CD8-positive, alpha-beta memory T cell (primary cell): ENCODE measurements around the gene PTPRJ. TPM values are rescaled to one million over a fixed set of nuclear protein-coding genes. Genes with fewer than 3 reads are reported as not detected.

Experiments
- CTCF ChIA-PET: fragments of 350-600 bp; sonication (Branson Sonifier 250); formaldehyde crosslinking; loops from one replicate; lab custom pipeline; 2021; ENCODE audit warnings: antibody characterized with exemption; lab: Charles Lee
- POLR2A ChIA-PET: fragments of 350-600 bp; sonication (Branson Sonifier 250); formaldehyde crosslinking; loops from one replicate; lab custom pipeline; 2021; ENCODE audit warnings: antibody characterized with exemption; lab: Charles Lee
- DNase-seq, 5 donors: peaks; one replicate each; pipeline versions ENCODE4 v3.0.0 to v3.0.0-alpha.2; 2020 to 2022; ENCODE audit warnings: mixed read lengths in 1 of 5
- H3K27ac ChIP-seq: one replicate; pipeline ENCODE4 v1.7.0; 2013; ENCODE audit warnings: low read depth, mild to moderate bottlenecking, low read length, moderate library complexity
- H3K27me3 ChIP-seq: 2 replicates; pipeline ENCODE4 v1.7.0; 2013; ENCODE audit warnings: low read length, mild to moderate bottlenecking; ENCODE audit not compliant: insufficient read depth, poor library complexity, severe bottlenecking
- H3K36me3 ChIP-seq: 2 replicates; pipeline ENCODE4 v1.7.0; 2013; ENCODE audit warnings: mild to moderate bottlenecking, low read length, moderate library complexity; ENCODE audit not compliant: insufficient read depth
- H3K4me1 ChIP-seq: 2 replicates; pipeline ENCODE4 v1.7.0; 2013; ENCODE audit warnings: mild to moderate bottlenecking, low read length, moderate library complexity; ENCODE audit not compliant: insufficient read depth
- H3K4me3 ChIP-seq: 2 replicates; pipeline ENCODE4 v1.7.0; 2013; ENCODE audit warnings: mild to moderate bottlenecking, low read length
- H3K9me3 ChIP-seq: 2 replicates; pipeline ENCODE4 v1.7.0; 2013; ENCODE audit warnings: mild to moderate bottlenecking, low read length
- H3K27ac Mint-ChIP-seq, 8 donors: one replicate each; pipeline ENCODE4 v1.8.0; 2020 to 2021; ENCODE audit warnings: mixed read lengths in 8 of 8, mild to moderate bottlenecking in 6 of 8, inconsistent platforms in 3 of 8, moderate library complexity in 3 of 8
- H3K27me3 Mint-ChIP-seq, 2 donors: one replicate each; pipeline ENCODE4 v1.8.0; 2020 to 2021; ENCODE audit warnings: mixed read lengths in 2 of 2, mild to moderate bottlenecking in 1 of 2, moderate library complexity in 1 of 2
- H3K36me3 Mint-ChIP-seq, 3 donors: one replicate each; pipeline ENCODE4 v1.8.0; 2020 to 2021; ENCODE audit warnings: mixed read lengths in 3 of 3, inconsistent platforms in 1 of 3, mild to moderate bottlenecking in 1 of 3
- H3K4me1 Mint-ChIP-seq, 3 donors: one replicate each; pipeline ENCODE4 v1.8.0; 2020 to 2021; ENCODE audit warnings: mixed read lengths in 3 of 3, inconsistent platforms in 1 of 3, mild to moderate bottlenecking in 1 of 3
- H3K4me3 Mint-ChIP-seq, 7 donors: one replicate each; pipeline ENCODE4 v1.8.0; 2020 to 2021; ENCODE audit warnings: mixed read lengths in 7 of 7, mild to moderate bottlenecking in 6 of 7, moderate library complexity in 4 of 7, inconsistent platforms in 2 of 7
- H3K9me3 Mint-ChIP-seq, 5 donors: one replicate each; pipeline ENCODE4 v1.8.0; 2020 to 2022; ENCODE audit warnings: mixed read lengths in 5 of 5, mild to moderate bottlenecking in 3 of 5, moderate library complexity in 2 of 5, inconsistent platforms in 1 of 5
- polyA plus RNA-seq: library from polyadenylated mRNA; unstranded; fragments of 300-500 nt; fragmentation: Illumina TruSeq; gene quantifications from one replicate; pipeline ENCODE4 v1.2.3, GENCODE V29; 2021
- total RNA-seq, 2 experiments: library from RNA; stranded (reverse); gene quantifications; one replicate each; pipeline ENCODE4 v1.2.3, GENCODE V29; 2021

PTPRJ gene
- total and polyA plus RNA-seq, 3 experiments from 2014 or later = 16.0 to 25.6 (median 25.1) TPM

GRCh38 chr11:48017105-48017830 is 36.9 kb downstream of the PTPRJ start:
- ChIA-PET CTCF (interaction anchor here (1.0 to 2.3 kb wide), 8 partner anchors 12 to 92 kb away, joined by 3 to 11 read pairs (median 4); no protein-coding TSS in a partner anchor), POLR2A (interaction anchor here (0.5 to 1.2 kb wide), 2 partner anchors 37 to 59 kb away, joined by 4 read pairs; partner anchors contain the start of gene PTPRJ)
- Histone ChIP-seq H3K36me3 (no peaks in the 10 kb centered on the region), H3K27me3 (no peaks in the 10 kb centered on the region), H3K4me3 (peak overlapping the region; percentile 37), H3K4me1 (peaks cover 86% of the 10 kb centered on the region), H3K27ac (peak overlapping the region; percentile 51), H3K9me3 (no peaks in the 10 kb centered on the region)
- no peaks in the 10 kb centered on the region for H3K36me3 Mint-ChIP-seq
- no peaks in the 10 kb centered on the region for H3K9me3 Mint-ChIP-seq
- H3K27ac Mint-ChIP-seq = peak overlapping the region; percentile 79 to 100 (median 92)
- H3K27me3 Mint-ChIP-seq = no peaks in the 10 kb centered on the region
- peak overlapping the region; percentile 35 to 82 (median 56) for H3K4me3 Mint-ChIP-seq
- peaks cover 88 to 91% (median 91%) of the 10 kb centered on the region in 3 donors for H3K4me1 Mint-ChIP-seq
- peak in 4 of 5 donors; percentile 34 to 77 (median 54) for DNase-seq

GRCh38 chr11:48017831-48018527 is 37.6 kb downstream of the PTPRJ start:
- Mint-ChIP-seq H3K4me1 (peaks cover 88 to 91% (median 90%) of the 10 kb centered on the region in 3 donors), H3K36me3 (peaks cover 0 to 6% (median 5%) of the 10 kb centered on the region in 3 donors), H3K9me3 (no peaks in the 10 kb centered on the region), H3K27me3 (no peaks in the 10 kb centered on the region), H3K27ac (peak overlapping the region; percentile 79 to 100 (median 92)), H3K4me3 (peak overlapping the region; percentile 35 to 82 (median 56))
- no peaks in the 10 kb centered on the region for H3K36me3 ChIP-seq
- no peaks in the 10 kb centered on the region for H3K9me3 ChIP-seq
- H3K27me3 ChIP-seq = no peaks in the 10 kb centered on the region
- ChIA-PET POLR2A (interaction anchor here (0.5 to 1.3 kb wide), 4 partner anchors 16 to 60 kb away, joined by 3 to 10 read pairs (median 4); partner anchors contain the start of gene PTPRJ), CTCF (interaction anchor here (1.0 to 2.3 kb wide), 9 partner anchors 11 to 91 kb away, joined by 3 to 11 read pairs (median 4); no protein-coding TSS in a partner anchor)
- peaks cover 79% of the 10 kb centered on the region for H3K4me1 ChIP-seq
- no peak for DNase-seq
- H3K4me3 ChIP-seq = peak overlapping the region; percentile 37
- H3K27ac ChIP-seq = peak overlapping the region; percentile 51

GRCh38 chr11:48018528-48019216 is 38.3 kb downstream of the PTPRJ start:
- peak overlapping the region in 6 of 7 donors; percentile 53 to 89 (median 55) for H3K4me3 Mint-ChIP-seq
- H3K9me3 Mint-ChIP-seq = no peaks in the 10 kb centered on the region
- peak overlapping the region; percentile 37 to 100 (median 92) for H3K27ac Mint-ChIP-seq
- peaks cover 72% of the 10 kb centered on the region for H3K4me1 ChIP-seq
- peaks cover 82 to 87% (median 86%) of the 10 kb centered on the region in 3 donors for H3K4me1 Mint-ChIP-seq
- H3K27ac ChIP-seq = peak overlapping the region; percentile 25
- H3K36me3 ChIP-seq = no peaks in the 10 kb centered on the region
- no peaks in the 10 kb centered on the region for H3K27me3 ChIP-seq
- H3K4me3 ChIP-seq = peak overlapping the region; percentile 22
- no peaks in the 10 kb centered on the region for H3K9me3 ChIP-seq
- H3K27me3 Mint-ChIP-seq = no peaks in the 10 kb centered on the region
- DNase-seq = no peak
- ChIA-PET POLR2A (interaction anchor here (0.6 to 1.3 kb wide), 3 partner anchors 16 to 458 kb away, joined by 3 to 10 read pairs (median 4); no protein-coding TSS in a partner anchor), CTCF (interaction anchor here (1.0 to 2.3 kb wide), 7 partner anchors 10 to 91 kb away, joined by 3 to 11 read pairs (median 5); no protein-coding TSS in a partner anchor)
- peaks cover 0 to 6% (median 5%) of the 10 kb centered on the region in 3 donors for H3K36me3 Mint-ChIP-seq

- Mint-ChIP-seq H3K36me3 (peaks cover 0 to 8% (median 5%) of the 10 kb centered on the region in 3 donors), H3K27me3 (no peaks in the 10 kb centered on the region), H3K4me1 (peaks cover 76 to 82% (median 82%) of the 10 kb centered on the region in 3 donors), H3K4me3 (peak overlapping the region in 6 of 7 donors; percentile 53 to 89 (median 55)), H3K27ac (peak overlapping the region; percentile 37 to 100 (median 92)), H3K9me3 (no peaks in the 10 kb centered on the region)
- no peak for DNase-seq
- Histone ChIP-seq H3K36me3 (no peaks in the 10 kb centered on the region), H3K4me3 (peak overlapping the region; percentile 22), H3K27me3 (no peaks in the 10 kb centered on the region), H3K9me3 (no peaks in the 10 kb centered on the region), H3K4me1 (peaks cover 67% of the 10 kb centered on the region), H3K27ac (peak overlapping the region; percentile 25)
- CTCF ChIA-PET = interaction anchor here (1.4 to 1.6 kb wide), 4 partner anchors 10 to 90 kb away, joined by 4 to 7 read pairs (median 6); no protein-coding TSS in a partner anchor
- POLR2A ChIA-PET = interaction anchor here (0.6 to 1.3 kb wide), 2 partner anchors 17 to 458 kb away, joined by 3 to 4 read pairs; no protein-coding TSS in a partner anchor
Measured at GRCh38 chr11:48019217-48019584, 38.8 kb downstream of the PTPRJ start.

GRCh38 chr11:48019595-48019994 is 39.2 kb downstream of the PTPRJ start:
- Mint-ChIP-seq H3K36me3 (peaks cover 0 to 12% (median 7%) of the 10 kb centered on the region in 3 donors), H3K4me3 (peak overlapping the region; percentile 8 to 89 (median 53)), H3K4me1 (peaks cover 76 to 82% (median 82%) of the 10 kb centered on the region in 3 donors), H3K27ac (peak overlapping the region; percentile 37 to 100 (median 92)), H3K9me3 (no peaks in the 10 kb centered on the region), H3K27me3 (no peaks in the 10 kb centered on the region)
- H3K27me3 ChIP-seq = no peaks in the 10 kb centered on the region
- no peaks in the 10 kb centered on the region for H3K9me3 ChIP-seq
- H3K27ac ChIP-seq = no peak overlapping the region
- H3K4me1 ChIP-seq = peaks cover 63% of the 10 kb centered on the region
- POLR2A ChIA-PET = interaction anchor here (0.6 to 1.3 kb wide), 2 partner anchors 18 to 459 kb away, joined by 3 to 4 read pairs; no protein-coding TSS in a partner anchor
- no peaks in the 10 kb centered on the region for H3K36me3 ChIP-seq
- CTCF ChIA-PET = interaction anchor here (0.6 to 1.4 kb wide), 3 partner anchors 65 to 166 kb away, joined by 3 to 7 read pairs (median 3); no protein-coding TSS in a partner anchor
- no peak for DNase-seq
- no peak overlapping the region for H3K4me3 ChIP-seq

- no peaks in the 10 kb centered on the region for H3K9me3 Mint-ChIP-seq
- ChIA-PET POLR2A (interaction anchor here (0.6 kb wide), 1 partner anchor 257 kb away, joined by 3 read pairs; no protein-coding TSS in a partner anchor), CTCF (interaction anchor here (0.6 to 1.4 kb wide), 3 partner anchors 65 to 166 kb away, joined by 3 to 7 read pairs (median 3); no protein-coding TSS in a partner anchor)
- Histone ChIP-seq H3K27me3 (no peaks in the 10 kb centered on the region), H3K4me3 (no peak overlapping the region), H3K9me3 (no peaks in the 10 kb centered on the region), H3K4me1 (peaks cover 57% of the 10 kb centered on the region), H3K27ac (no peak overlapping the region), H3K36me3 (no peaks in the 10 kb centered on the region)
- H3K36me3 Mint-ChIP-seq = peaks cover 0 to 16% (median 7%) of the 10 kb centered on the region in 3 donors
- H3K4me3 Mint-ChIP-seq = peak overlapping the region; percentile 8 to 82 (median 53)
- H3K27ac Mint-ChIP-seq = peak overlapping the region; percentile 37 to 100 (median 90)
- peaks cover 73 to 82% (median 81%) of the 10 kb centered on the region in 3 donors for H3K4me1 Mint-ChIP-seq
- peak in 1 of 5 donors; percentile 49 for DNase-seq
- H3K27me3 Mint-ChIP-seq = no peaks in the 10 kb centered on the region
Measured at GRCh38 chr11:48020092-48020755, 39.9 kb downstream of the PTPRJ start.
